Hepatocyte (in vitro differentiated cells): ENCODE measurements around the gene SULT1C3. TPM values are rescaled to one million over a fixed set of nuclear protein-coding genes. Genes with fewer than 3 reads are reported as not detected.

ENCODE experiments used
- DNase-seq: peaks from one replicate; pipeline ENCODE4 v3.0.0-alpha.2; 2016; ENCODE audit warnings: low spot score
- H2AFZ ChIP-seq: fragments of 200-600 bp; sonication (generic); 2 replicates; pipeline ENCODE4 v1.6.0; 2016; ENCODE audit warnings: antibody characterized with exemption, mild to moderate bottlenecking
- H3K27ac ChIP-seq: fragments of 200-600 bp; sonication (generic); 2 replicates; pipeline ENCODE4 v1.5.1; 2016; ENCODE audit warnings: mild to moderate bottlenecking
- H3K27me3 ChIP-seq: fragments of 200-600 bp; sonication (generic); 2 replicates; pipeline ENCODE4 v1.6.1; 2016
- H3K36me3 ChIP-seq: fragments of 200-600 bp; sonication (generic); replicated peaks from 2 replicates; pipeline ENCODE4 v1.5.1; 2016; ENCODE audit warnings: low read depth; ENCODE audit not compliant: insufficient read depth
- H3K4me1 ChIP-seq: fragments of 200-600 bp; sonication (generic); 2 replicates; pipeline ENCODE4 v1.5.1; 2016; ENCODE audit warnings: mild to moderate bottlenecking, moderate library complexity; ENCODE audit not compliant: insufficient read depth
- H3K4me2 ChIP-seq: fragments of 200-600 bp; sonication (generic); 2 replicates; pipeline ENCODE4 v1.6.0; 2016
- H3K4me3 ChIP-seq: fragments of 200-600 bp; sonication (generic); 2 replicates; pipeline ENCODE4 v1.5.1; 2016; ENCODE audit warnings: mild to moderate bottlenecking
- H3K79me2 ChIP-seq: fragments of 200-600 bp; sonication (generic); 2 replicates; pipeline ENCODE4 v1.6.0; 2017; ENCODE audit warnings: mild to moderate bottlenecking
- H3K9me2 ChIP-seq: fragments of 200-600 bp; sonication (generic); replicated peaks from 2 replicates; pipeline ENCODE4 v1.6.0; 2017; ENCODE audit warnings: mild to moderate bottlenecking; ENCODE audit not compliant: insufficient read depth
- H3K9me3 ChIP-seq: fragments of 200-600 bp; sonication (generic); 2 replicates; pipeline ENCODE4 v1.5.1; 2016; ENCODE audit warnings: low read depth, mild to moderate bottlenecking
- H4K20me1 ChIP-seq: fragments of 200-600 bp; sonication (generic); 2 replicates; pipeline ENCODE4 v1.6.0; 2016; ENCODE audit warnings: mild to moderate bottlenecking; ENCODE audit not compliant: insufficient read depth, poor library complexity, severe bottlenecking
- EZH2 ChIP-seq: fragments of 200-600 bp; sonication (generic); IDR thresholded peaks from 2 replicates; pipeline ENCODE4 v1.6.1; 2016; ENCODE audit warnings: antibody characterized with exemption, mild to moderate bottlenecking, borderline replicate concordance
- EZH2phosphoT487 ChIP-seq: fragments of 200-600 bp; sonication (generic); IDR thresholded peaks from one replicate; pipeline ENCODE4 v1.6.1; 2018; ENCODE audit warnings: antibody characterized with exemption, mild to moderate bottlenecking, low read depth, moderate library complexity; ENCODE audit not compliant: unreplicated experiment, severe bottlenecking
- WGBS: methylation state at CpG from one replicate; pipeline ENCODE4 v1.1.6; 2016; ENCODE audit warnings: low lambda C conversion rate; ENCODE audit errors: missing lambda C conversion rate; 5-methylcytosine and 5-hydroxymethylcytosine counted together
- polyA plus RNA-seq: library from polyadenylated mRNA; unstranded; fragments of >200 nt; fragmentation: Nextera tagmentation; extraction: Ambion mirVana; gene quantifications from 2 replicates; pipeline ENCODE4 v1.2.1, GENCODE V29; 2016
- total RNA-seq: library from RNA; depleted of rRNA; stranded (reverse); fragments of >200 nt; gene quantifications from 2 replicates; pipeline ENCODE4 v1.2.3, GENCODE V29; 2014
- TF ChIP-seq, protein P1 (sequence below): fragments of 200-600 bp; sonication (generic); IDR thresholded peaks from 2 replicates; pipeline ENCODE4 v1.5.1; 2016; ENCODE audit warnings: antibody characterized with exemption, mild to moderate bottlenecking; ENCODE audit not compliant: poor library complexity

SULT1C3 gene
- total and polyA plus RNA-seq, 2 experiments from 2014 or later: 1.00 TPM; not detected in 1

DNA sequence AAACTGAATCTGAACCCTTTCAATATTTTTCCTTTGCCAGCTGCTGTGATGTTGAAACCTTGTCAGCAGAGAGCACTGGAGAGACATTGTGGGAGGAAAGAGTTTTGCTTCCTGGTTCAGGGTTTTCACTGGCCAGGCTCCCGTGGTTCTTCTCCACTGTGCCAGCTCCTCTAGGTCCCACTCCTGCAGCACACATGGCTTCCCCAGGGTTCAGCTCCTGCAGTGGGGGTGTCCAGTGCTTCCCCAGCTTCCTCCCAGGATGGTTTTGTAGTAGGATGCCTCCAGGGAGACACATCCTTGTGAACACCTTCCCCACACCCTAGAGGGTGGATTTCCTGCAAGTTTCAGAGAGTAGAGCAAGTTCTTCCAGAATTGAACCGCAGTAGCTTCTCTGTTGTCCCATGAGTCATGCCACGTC is 24.0 kb upstream of the SULT1C3 start:
- H3K27me3 ChIP-seq: no peaks in the 10 kb centered on the region
- H4K20me1 ChIP-seq: no peaks in the 10 kb centered on the region
- no peak overlapping the region for H3K27ac ChIP-seq
- DNase-seq: peak; percentile 27
- H2AFZ ChIP-seq: peak overlapping the region; percentile 21
- H3K4me2 ChIP-seq: no peak overlapping the region
- TF ChIP-seq EZH2phosphoT487: no peak
- TF ChIP-seq, protein P1, sequence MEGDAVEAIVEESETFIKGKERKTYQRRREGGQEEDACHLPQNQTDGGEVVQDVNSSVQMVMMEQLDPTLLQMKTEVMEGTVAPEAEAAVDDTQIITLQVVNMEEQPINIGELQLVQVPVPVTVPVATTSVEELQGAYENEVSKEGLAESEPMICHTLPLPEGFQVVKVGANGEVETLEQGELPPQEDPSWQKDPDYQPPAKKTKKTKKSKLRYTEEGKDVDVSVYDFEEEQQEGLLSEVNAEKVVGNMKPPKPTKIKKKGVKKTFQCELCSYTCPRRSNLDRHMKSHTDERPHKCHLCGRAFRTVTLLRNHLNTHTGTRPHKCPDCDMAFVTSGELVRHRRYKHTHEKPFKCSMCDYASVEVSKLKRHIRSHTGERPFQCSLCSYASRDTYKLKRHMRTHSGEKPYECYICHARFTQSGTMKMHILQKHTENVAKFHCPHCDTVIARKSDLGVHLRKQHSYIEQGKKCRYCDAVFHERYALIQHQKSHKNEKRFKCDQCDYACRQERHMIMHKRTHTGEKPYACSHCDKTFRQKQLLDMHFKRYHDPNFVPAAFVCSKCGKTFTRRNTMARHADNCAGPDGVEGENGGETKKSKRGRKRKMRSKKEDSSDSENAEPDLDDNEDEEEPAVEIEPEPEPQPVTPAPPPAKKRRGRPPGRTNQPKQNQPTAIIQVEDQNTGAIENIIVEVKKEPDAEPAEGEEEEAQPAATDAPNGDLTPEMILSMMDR: peak; percentile 44
- no peaks in the 10 kb centered on the region for H3K79me2 ChIP-seq
- no peaks in the 10 kb centered on the region for H3K4me1 ChIP-seq
- H3K9me3 ChIP-seq: no peaks in the 10 kb centered on the region
- H3K36me3 ChIP-seq: no peaks in the 10 kb centered on the region
- no peaks in the 10 kb centered on the region for H3K9me2 ChIP-seq
- 54% methylated on average over 3 of the region's 3 CpGs for WGBS
- H3K4me3 ChIP-seq: no peak overlapping the region

DNA sequence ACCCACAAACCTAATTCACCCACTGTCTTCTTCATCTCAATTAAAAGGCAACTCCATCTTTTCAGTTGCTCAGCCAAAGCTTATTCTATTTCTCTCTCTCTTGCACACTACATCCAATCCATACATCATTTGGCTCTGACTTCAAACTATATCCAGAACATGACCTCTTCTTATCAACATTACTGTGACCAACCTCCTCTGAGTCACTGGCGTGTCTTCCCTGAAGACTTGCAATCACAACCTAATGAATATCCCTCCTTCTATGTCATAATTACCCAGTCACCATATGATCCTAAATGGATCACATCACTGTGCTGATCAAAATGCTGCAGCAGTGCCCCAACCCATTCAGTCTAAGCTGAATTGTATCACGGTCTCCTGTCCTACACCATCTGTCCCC is 22.6 kb upstream of the SULT1C3 start:
- no peaks in the 10 kb centered on the region for H3K27me3 ChIP-seq
- H3K36me3 ChIP-seq: no peaks in the 10 kb centered on the region
- H3K4me2 ChIP-seq: no peak overlapping the region
- TF ChIP-seq EZH2 (no peak), EZH2phosphoT487 (no peak)
- TF ChIP-seq, protein P1: no peak
- H4K20me1 ChIP-seq: no peaks in the 10 kb centered on the region
- H3K4me3 ChIP-seq: no peak overlapping the region
- WGBS: 96% methylated on average over 2 of the region's 2 CpGs
- H3K79me2 ChIP-seq: no peaks in the 10 kb centered on the region
- no peaks in the 10 kb centered on the region for H3K4me1 ChIP-seq
- no peak overlapping the region for H3K27ac ChIP-seq
- no peaks in the 10 kb centered on the region for H3K9me2 ChIP-seq
- no peaks in the 10 kb centered on the region for H3K9me3 ChIP-seq
- no peak for DNase-seq
- no peak overlapping the region for H2AFZ ChIP-seq

DNA sequence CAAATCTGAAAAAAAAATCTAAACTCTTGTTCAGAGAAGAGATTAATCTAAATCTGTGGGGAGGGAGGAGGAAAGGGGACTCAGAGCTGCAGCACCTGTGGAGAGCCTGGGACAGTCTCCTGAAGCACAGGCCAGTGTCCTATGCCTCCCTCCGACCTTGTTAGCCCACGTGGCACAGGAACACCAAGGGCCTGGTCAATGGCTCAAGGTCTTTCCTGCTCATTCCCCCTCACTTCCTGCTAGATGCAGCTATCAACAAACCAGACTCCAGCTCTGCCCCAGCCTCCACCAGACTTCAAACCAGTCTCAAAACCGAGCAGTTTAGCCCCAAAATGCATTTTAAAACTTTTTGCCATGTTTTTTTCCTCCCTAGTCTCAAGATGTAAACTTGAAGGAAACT is 20.1 kb upstream of the SULT1C3 start:
- DNase-seq: no peak
- Histone ChIP-seq H3K27ac (no peak overlapping the region), H3K9me3 (no peaks in the 10 kb centered on the region), H3K79me2 (no peaks in the 10 kb centered on the region), H3K4me1 (no peaks in the 10 kb centered on the region), H3K36me3 (no peaks in the 10 kb centered on the region), H2AFZ (no peak overlapping the region), H3K4me2 (no peak overlapping the region), H4K20me1 (no peaks in the 10 kb centered on the region), H3K4me3 (no peak overlapping the region), H3K27me3 (no peaks in the 10 kb centered on the region), H3K9me2 (no peaks in the 10 kb centered on the region)
- TF ChIP-seq EZH2phosphoT487 (no peak), EZH2 (no peak)
- TF ChIP-seq, protein P1: no peak
- 64% methylated on average over 3 of the region's 3 CpGs for WGBS

DNA sequence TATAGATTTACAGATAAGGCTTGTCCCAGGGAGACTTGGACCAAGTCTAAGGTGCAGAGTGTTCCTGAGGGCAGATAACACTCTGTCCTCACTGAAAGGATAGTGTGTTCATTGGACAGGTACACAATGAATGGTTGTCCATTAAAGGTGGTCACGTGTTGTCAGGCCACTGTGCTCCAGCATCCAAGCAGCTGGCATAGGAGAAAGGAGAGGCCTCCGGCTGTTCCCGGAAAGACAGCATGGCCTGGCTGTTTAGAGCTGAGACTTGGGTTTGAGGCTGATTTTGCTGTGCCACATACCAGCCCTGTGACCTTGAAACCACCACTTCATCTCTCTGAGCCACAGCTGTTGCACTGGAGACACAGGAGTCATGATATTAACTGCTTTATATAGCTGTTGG is 19.6 kb upstream of the SULT1C3 start:
- no peak overlapping the region for H2AFZ ChIP-seq
- DNase-seq: no peak
- no peak overlapping the region for H3K27ac ChIP-seq
- no peaks in the 10 kb centered on the region for H3K4me1 ChIP-seq
- no peak overlapping the region for H3K4me2 ChIP-seq
- no peaks in the 10 kb centered on the region for H3K27me3 ChIP-seq
- 91% methylated on average over 3 of the region's 3 CpGs for WGBS
- TF ChIP-seq EZH2 (no peak), EZH2phosphoT487 (no peak)
- TF ChIP-seq, protein P1: no peak
- H3K79me2 ChIP-seq: no peaks in the 10 kb centered on the region
- H3K4me3 ChIP-seq: no peak overlapping the region
- no peaks in the 10 kb centered on the region for H4K20me1 ChIP-seq
- no peaks in the 10 kb centered on the region for H3K36me3 ChIP-seq
- no peaks in the 10 kb centered on the region for H3K9me3 ChIP-seq
- H3K9me2 ChIP-seq: no peaks in the 10 kb centered on the region
